GM12878 (cell line): ENCODE results near the gene SARS2. TPM values are rescaled to one million over a fixed set of nuclear protein-coding genes. Genes with fewer than 3 reads are reported as not detected.
A peak's percentile ranks its signal among the peaks of the same experiment; 100 is the strongest.

Experiments
- ATF7 ChIP-seq: fragments of 450-650 bp; IDR thresholded peaks from 2 replicates; pipeline ENCODE4 v1.6.1; 2016; ENCODE audit warnings: low read depth, mild to moderate bottlenecking
- BACH1 ChIP-seq: fragments of 450-650 bp; IDR thresholded peaks from 2 replicates; pipeline ENCODE4 v1.6.1; 2017; ENCODE audit warnings: mild to moderate bottlenecking, borderline replicate concordance
- BCL11A ChIP-seq: IDR thresholded peaks from 2 replicates; pipeline ENCODE4 v1.6.1; 2011; ENCODE audit warnings: low read depth, low read length
- BCL3 ChIP-seq: IDR thresholded peaks from 2 replicates; pipeline ENCODE4 v1.6.1; 2011; ENCODE audit warnings: borderline replicate concordance, low read depth, mild to moderate bottlenecking, moderate library complexity, low read length; ENCODE audit not compliant: insufficient read depth, poor library complexity, severe bottlenecking
- CBFB ChIP-seq: IDR thresholded peaks from 2 replicates; pipeline ENCODE4 v1.6.1; 2016; ENCODE audit warnings: antibody characterized with exemption, low read depth
- CEBPB ChIP-seq, 2 experiments: fragments of 150-350 bp in 1 of 2; IDR thresholded peaks; 2 replicates each; pipeline ENCODE4 v1.6.1; 2012 to 2014; ENCODE audit warnings: low read depth in 2 of 2, low read length in 2 of 2, borderline replicate concordance in 1 of 2, inconsistent platforms in 1 of 2
- CTCF ChIP-seq, 3 experiments: IDR thresholded peaks in 2 of 3; conservative IDR thresholded peaks in 1 of 3; 2 replicates each; pipeline ENCODE4 v1.5.1; 2011; ENCODE audit warnings: low read depth in 3 of 3, low read length in 3 of 3, mild to moderate bottlenecking in 3 of 3, control low read depth in 2 of 3, moderate library complexity in 2 of 3, inconsistent platforms in 1 of 3, mixed read lengths in 1 of 3; ENCODE audit not compliant: control insufficient read depth in 2 of 3, insufficient read depth in 1 of 3; ENCODE audit errors: extremely low read depth in 1 of 3
- EGR1 ChIP-seq, 2 experiments: IDR thresholded peaks; 1 replicate in 1 of 2; 2 replicates in 1 of 2; pipeline ENCODE4 v1.6.1; 2011 to 2012; ENCODE audit warnings: low read depth in 2 of 2, low read length in 2 of 2, borderline replicate concordance in 1 of 2, mild to moderate bottlenecking in 1 of 2, moderate library complexity in 1 of 2
- IKZF1 ChIP-seq: fragments of 450-650 bp; conservative IDR thresholded peaks from 2 replicates; pipeline ENCODE4 v1.6.1; 2017; ENCODE audit warnings: antibody characterized with exemption, mild to moderate bottlenecking
- JUNB ChIP-seq: IDR thresholded peaks from 2 replicates; pipeline ENCODE4 v1.6.1; 2016; ENCODE audit warnings: antibody characterized with exemption, mild to moderate bottlenecking
- JUND ChIP-seq: IDR thresholded peaks from 2 replicates; pipeline ENCODE4 v1.6.1; 2012; ENCODE audit warnings: low read depth, mild to moderate bottlenecking, low read length, improper control_type of control experiment, moderate library complexity
- MEF2B ChIP-seq: fragments of 450-650 bp; IDR thresholded peaks from 2 replicates; pipeline ENCODE4 v1.6.1; 2018; ENCODE audit warnings: mild to moderate bottlenecking, moderate library complexity; ENCODE audit not compliant: partially characterized antibody, poor library complexity, severe bottlenecking
- MTA2 ChIP-seq: fragments of 450-650 bp; IDR thresholded peaks from 2 replicates; pipeline ENCODE4 v1.6.1; 2016; ENCODE audit warnings: low read depth, mild to moderate bottlenecking, moderate library complexity
- MTA3 ChIP-seq: IDR thresholded peaks from 2 replicates; pipeline ENCODE4 v1.6.1; 2012; ENCODE audit warnings: low read length, inconsistent platforms, borderline replicate concordance
- RAD21 ChIP-seq: IDR thresholded peaks from 2 replicates; pipeline ENCODE4 v1.6.1; 2011; ENCODE audit warnings: mild to moderate bottlenecking, low read depth, low read length, moderate library complexity; ENCODE audit not compliant: insufficient read depth
- REST ChIP-seq: IDR thresholded peaks from 2 replicates; pipeline ENCODE4 v1.6.1; 2012; ENCODE audit warnings: mild to moderate bottlenecking, low read depth, low read length
- SIX5 ChIP-seq: IDR thresholded peaks from 2 replicates; pipeline ENCODE4 v1.6.1; 2011; ENCODE audit warnings: mild to moderate bottlenecking, low read depth, low read length, moderate library complexity; ENCODE audit not compliant: severe bottlenecking
- SMAD5 ChIP-seq: IDR thresholded peaks from 2 replicates; pipeline ENCODE4 v1.6.1; 2016; ENCODE audit warnings: antibody characterized with exemption, low read depth
- SMARCA5 ChIP-seq: fragments of 450-650 bp; IDR thresholded peaks from 2 replicates; pipeline ENCODE4 v1.6.1; 2017; ENCODE audit warnings: mild to moderate bottlenecking
- SRF ChIP-seq, 2 experiments: IDR thresholded peaks; 2 replicates each; pipeline ENCODE4 v1.6.1; 2011; ENCODE audit warnings: low read depth in 2 of 2, low read length in 2 of 2, mild to moderate bottlenecking in 1 of 2, moderate library complexity in 1 of 2
- STAT3 ChIP-seq: IDR thresholded peaks from 2 replicates; pipeline ENCODE4 v1.6.1; 2011; ENCODE audit warnings: low read depth, low read length, improper control_type of control experiment
- TAF1 ChIP-seq: IDR thresholded peaks from 2 replicates; pipeline ENCODE4 v1.6.1; 2011; ENCODE audit warnings: mild to moderate bottlenecking, low read depth, low read length, borderline replicate concordance
- TCF12 ChIP-seq: IDR thresholded peaks from 2 replicates; pipeline ENCODE4 v1.6.1; 2011; ENCODE audit warnings: low read depth, mild to moderate bottlenecking, low read length
- polyA plus RNA-seq, 11 experiments: library from polyadenylated mRNA; depleted of rRNA in 4 of 11; unstranded in 6 of 11; stranded (reverse) in 5 of 11; fragments of >200 nt; fragmentation: Nextera tagmentation in 4 of 11; fragmentation: Illumina TruSeq in 1 of 11; extraction: Ambion mirVana in 4 of 11; extraction: Trizol in 1 of 11; gene quantifications; 1 replicate in 1 of 11; 2 replicates in 10 of 11; pipeline versions ENCODE4 v1.2.1 to v1.2.3, GENCODE V29; 2011 to 2016; ENCODE audit warnings: inconsistent platforms in 2 of 11, missing spikeins in 2 of 11, low read depth in 1 of 11
- total RNA-seq, 4 experiments: library from RNA; depleted of rRNA in 3 of 4; stranded (reverse); fragments of >200 nt in 3 of 4; fragmentation: Illumina TruSeq in 1 of 4; extraction: Trizol in 1 of 4; gene quantifications; 2 replicates each; pipeline versions ENCODE4 v1.2.1 to v1.2.3, GENCODE V29; 2013 to 2021

SARS2 gene
- total and polyA plus RNA-seq, 10 of the 15 experiments (the other 5 are each of a cell fraction or from before 2014, with no cell fraction given), result 2.6 to 50.3 (median 27.5) TPM

- peak; percentile 44 for TF ChIP-seq MEF2B
- no peak for TF ChIP-seq REST
- TF ChIP-seq SMAD5, result no peak
- peak; percentile 99 for TF ChIP-seq JUNB
- TF ChIP-seq CTCF (IDR thresholded peaks at IDR 0.05 in 2 of 3, conservative IDR thresholded peaks at IDR 0.05 in 1 of 3; ENCODE audit: control insufficient read depth in 2 of 3, extremely low read depth in 1 of 3, insufficient read depth in 1 of 3, low read depth in 3 of 3, low read length in 3 of 3), result no peak
- peak; percentile 77; the same call in 1 of the 2 replicates for TF ChIP-seq MTA2
- peak; percentile 55; the same call in 1 of the 2 replicates for TF ChIP-seq BACH1
- no peak for TF ChIP-seq TAF1
- peak in 1 of 2 experiments; percentile 74; a peak in 2 of 4 replicates for TF ChIP-seq SRF (IDR thresholded peaks at IDR 0.05; ENCODE audit: low read depth in 2 of 2, low read length in 2 of 2)
- TF ChIP-seq BCL11A, result peak; percentile 88
- TF ChIP-seq EGR1 (IDR thresholded peaks at IDR 0.05; ENCODE audit: borderline replicate concordance in 1 of 2, low read depth in 2 of 2, low read length in 2 of 2), result peak in 1 of 2 experiments; percentile 37; a peak in 1 of 3 replicates
- TF ChIP-seq TCF12, result peak; percentile 70
- peak; percentile 96 for TF ChIP-seq IKZF1
- peak; percentile 77 for TF ChIP-seq ATF7
- TF ChIP-seq SMARCA5, result peak; percentile 52; the same call in 1 of the 2 replicates
- peak; percentile 29 for TF ChIP-seq RAD21
- TF ChIP-seq STAT3, result no peak
- no peak for TF ChIP-seq SIX5
- TF ChIP-seq MTA3, result peak; percentile 80
- peak; percentile 83 for TF ChIP-seq CBFB
- 0 out of 2 replicates have a peak, but pooled peaks have one; percentile 43 for TF ChIP-seq JUND
- peak; percentile 57 for TF ChIP-seq BCL3
- peak in 1 of 2 experiments; percentile 39; a peak in 1 of 4 replicates for TF ChIP-seq CEBPB (IDR thresholded peaks at IDR 0.05; ENCODE audit: borderline replicate concordance in 1 of 2, low read depth in 2 of 2, low read length in 2 of 2)
These were observed 47.1 kb upstream of the SARS2 start (continued) for GRCh38 chr19:38977445-38978325.
